Measurements from ENCODE around the gene EPRS1.
A peak's percentile ranks its signal among the peaks of the same experiment; 100 is the strongest.
"Not testable (repeated sequence)": the region's sequence is repeated elsewhere in the genome, so short reads cannot be mapped to it uniquely, and the experiment has no call there.

EPRS1 gene

DNA sequence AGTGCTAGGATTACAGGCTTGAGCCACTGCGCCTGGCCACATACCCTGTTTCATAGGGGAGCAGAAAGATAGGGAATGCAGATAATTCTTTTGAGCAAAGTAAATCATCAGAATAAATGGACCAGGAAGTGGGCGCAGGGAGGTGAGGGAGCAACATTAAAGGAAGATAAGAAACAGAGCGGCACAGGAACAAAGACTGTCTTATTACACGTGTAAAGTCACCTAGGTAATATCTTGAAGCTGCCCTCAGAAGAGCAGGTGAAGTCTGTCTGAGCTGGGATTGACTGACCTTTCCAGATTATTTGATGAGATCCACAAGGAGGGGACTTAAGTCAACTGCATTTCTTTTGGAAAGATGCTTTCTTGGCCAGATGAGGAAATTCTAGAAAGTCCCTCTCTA, 7.7 kb downstream of the EPRS1 start:
- no peak for DNase-seq (ENCODE audit: low read depth, low spot score)

DNA sequence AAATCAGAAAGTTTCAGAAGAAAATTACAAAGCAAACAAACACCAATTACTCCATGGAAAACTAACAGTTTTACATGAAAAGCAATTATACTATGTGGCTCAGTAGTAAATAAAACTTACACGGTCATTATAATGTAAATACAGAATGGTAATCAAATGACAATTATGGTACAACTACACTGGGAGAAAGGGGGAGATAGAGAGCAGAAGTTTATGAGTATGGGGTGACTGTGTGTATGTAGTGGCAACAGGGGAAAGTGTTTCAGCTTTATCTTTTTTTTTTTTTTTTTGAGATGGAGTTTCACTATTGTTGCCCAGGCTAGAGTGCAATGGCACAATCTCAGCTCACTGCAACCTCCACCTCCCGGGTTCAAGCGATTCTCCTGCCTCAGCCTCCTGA, 8.5 kb downstream of the EPRS1 start:
- not testable (repeated sequence) for DNase-seq (ENCODE audit: low read depth, low spot score)

DNA sequence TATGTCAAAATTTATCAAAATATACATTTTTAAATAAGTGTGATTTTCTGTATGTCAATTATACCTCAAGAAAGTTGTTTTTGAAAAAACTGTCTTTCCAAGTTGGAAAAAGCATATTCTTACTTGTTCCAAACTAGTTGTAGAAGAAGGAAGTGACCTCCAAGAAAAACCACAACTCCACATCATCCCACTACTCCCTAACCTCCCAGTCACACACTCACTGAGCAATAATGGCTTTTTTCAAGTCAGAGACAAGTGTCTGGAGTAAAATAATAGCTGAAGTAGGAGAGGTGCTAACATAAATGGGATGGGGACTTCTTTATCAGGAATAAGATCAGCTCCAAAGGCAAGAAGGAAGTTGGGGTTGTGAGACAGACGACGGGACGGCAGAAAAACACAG, 13.4 kb downstream of the EPRS1 start:
- DNase-seq (ENCODE audit: low read depth, low spot score) = no peak

DNA sequence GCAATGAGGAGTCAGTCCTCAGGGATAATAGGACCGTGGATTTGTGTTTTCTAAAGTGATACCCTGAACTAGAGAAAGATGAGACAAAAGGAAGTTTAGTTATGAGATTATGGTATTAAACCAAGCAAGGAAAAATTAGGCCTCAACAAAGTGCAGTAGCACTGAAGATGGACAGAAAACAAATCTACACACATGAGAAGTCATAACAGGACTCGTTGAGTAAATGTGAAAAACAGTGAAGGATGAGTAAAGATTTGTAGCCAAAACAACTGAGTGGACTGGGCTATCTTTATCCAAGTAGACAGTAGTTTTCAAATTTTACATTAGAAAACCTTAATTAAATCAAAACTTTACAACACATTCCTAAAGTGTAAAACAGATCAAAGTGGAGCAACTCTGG, 15.0 kb downstream of the EPRS1 start:
- DNase-seq (ENCODE audit: low read depth, low spot score) = no peak

DNA sequence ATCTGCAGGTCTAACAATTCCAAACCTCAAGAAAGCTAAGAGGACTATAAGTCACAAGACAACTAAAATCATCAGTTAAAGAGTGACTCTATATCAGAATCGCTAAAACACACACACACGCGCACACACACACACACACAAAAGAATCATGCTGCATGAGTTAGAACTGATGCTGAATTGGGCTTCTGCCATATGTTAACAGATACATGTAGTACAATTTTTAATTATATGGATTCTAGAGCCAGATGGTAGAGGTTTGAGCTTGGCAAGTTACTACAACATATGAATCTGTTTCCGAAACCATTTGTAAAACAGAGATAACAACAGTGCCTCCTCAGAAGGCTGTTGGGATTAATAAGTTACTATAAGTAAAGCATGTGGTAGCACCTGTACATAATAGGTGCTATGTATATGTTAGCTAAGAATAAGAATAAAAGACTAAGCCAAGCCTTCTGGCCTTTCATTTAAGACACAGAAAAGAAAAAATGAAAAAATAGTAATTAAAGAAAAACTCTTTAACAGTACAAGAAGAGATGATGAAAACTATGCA, 17.9 kb downstream of the EPRS1 start:
- DNase-seq (ENCODE audit: low read depth, low spot score) = no peak

DNA sequence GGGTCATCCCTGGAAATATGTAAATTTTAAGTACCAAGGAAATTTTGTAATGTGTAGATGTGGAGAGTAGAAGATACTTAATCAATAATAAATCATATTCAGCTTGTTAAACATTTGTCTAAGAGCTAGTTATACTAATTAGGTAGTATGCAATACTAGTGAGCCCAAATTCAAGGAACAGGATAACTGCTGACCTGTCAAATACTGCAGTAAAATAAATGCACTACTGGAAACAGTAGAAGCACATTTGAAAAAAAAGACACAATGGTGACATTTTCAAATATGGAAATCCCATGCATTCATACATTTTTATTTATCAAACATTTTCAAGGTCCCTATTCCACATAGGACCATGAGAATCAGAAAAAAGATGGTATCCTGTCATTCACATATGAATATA, 27.2 kb downstream of the EPRS1 start:
- no peak for DNase-seq (ENCODE audit: low read depth, low spot score)

DNA sequence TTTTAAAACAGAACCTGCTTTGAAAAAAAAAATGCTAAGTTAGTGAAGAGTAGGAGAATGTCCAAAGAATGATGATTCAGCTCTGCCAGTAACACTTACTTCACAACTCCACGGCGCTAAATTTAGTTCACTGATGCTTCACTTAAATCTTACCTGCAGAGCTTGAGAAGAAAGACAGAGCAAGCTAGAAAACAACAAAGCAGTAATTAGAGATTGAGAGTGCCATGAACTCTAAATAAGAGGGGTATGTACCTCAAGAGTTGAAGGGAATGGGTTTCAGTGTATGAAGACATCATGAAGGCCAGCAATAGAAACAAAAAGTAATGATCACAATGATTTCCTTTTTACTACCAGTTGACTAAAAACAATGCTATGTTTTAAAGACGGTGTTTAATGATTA, 32.8 kb downstream of the EPRS1 start:
- peak; percentile 48 for DNase-seq (ENCODE audit: low read depth, low spot score)

DNA sequence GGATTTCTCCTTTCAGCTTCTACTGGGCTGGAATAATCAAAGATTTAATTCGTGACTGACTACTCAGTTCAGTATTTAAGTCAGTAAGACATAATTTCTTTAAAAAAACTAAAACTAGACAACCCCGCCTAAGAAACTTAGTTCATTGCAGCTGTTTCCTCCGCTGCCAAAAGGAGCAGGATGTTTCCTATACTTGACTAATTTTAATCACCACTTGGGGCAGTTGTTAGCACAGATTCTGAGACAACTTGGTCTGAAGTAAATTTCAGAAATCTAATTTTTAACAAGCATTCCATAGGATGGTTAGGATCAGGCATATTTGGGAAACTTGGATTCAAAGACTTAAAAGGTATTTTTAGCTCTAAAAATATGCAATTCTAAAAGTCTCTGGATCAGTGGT, 34.0 kb downstream of the EPRS1 start:
- DNase-seq (ENCODE audit: low read depth, low spot score) = peak; percentile 9

DNA sequence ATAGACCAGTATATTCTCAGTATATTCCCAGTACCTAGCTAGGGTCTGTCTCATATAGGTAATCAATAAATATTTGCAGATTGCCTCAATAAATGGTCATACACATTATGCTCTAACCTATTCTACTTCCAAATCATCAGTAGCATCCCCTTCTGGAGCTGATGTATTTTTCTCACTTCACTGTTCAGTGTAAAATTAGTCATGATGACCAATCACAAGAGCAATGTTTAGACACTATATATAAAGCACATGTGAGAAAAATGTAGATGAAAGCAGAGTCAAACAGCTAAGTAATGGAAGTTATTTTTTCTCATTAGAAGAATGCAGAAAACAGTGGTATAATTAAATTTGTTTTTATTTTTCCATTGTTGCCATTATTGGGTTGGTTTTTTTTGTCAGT, 34.7 kb downstream of the EPRS1 start:
- no peak for DNase-seq (ENCODE audit: low read depth, low spot score)

DNA sequence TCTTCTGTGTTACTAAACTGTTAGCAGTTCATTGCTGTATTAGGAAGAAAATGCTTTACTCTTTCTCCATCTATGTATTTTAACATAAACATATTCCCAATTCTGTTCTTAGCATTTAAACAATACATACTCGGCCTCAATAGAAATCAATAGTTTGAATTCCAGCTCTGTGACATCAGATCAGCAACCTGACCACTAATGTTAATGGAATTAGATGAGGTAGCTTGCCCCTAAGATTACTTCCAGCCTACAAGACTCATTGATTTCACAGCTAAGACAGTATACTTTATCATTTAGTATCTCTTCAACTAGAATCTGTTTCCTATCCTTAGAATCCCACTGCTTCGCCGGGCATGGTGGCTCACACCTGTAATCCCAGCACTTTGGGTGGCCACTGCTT, 38.9 kb downstream of the EPRS1 start:
- peak; percentile 31 for DNase-seq (ENCODE audit: low read depth, low spot score)

DNA sequence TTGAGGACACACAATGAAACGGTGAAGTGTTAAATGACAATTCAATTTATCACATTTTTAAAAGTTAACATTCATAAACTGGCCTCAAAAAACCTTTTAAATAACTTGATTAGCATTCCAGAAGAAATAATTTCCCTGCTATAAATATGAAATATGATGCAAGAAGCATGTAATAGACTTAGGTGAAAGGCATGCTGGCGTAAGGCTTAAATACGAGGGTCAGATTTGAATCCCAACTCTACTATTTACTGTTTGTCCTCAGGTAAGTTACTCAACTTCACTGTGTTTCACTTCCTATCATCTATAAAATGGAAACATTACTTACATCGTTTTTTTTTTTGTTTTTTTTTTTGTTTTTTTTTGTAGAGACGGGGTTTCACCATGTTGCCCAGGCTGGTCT, 40.8 kb downstream of the EPRS1 start:
- DNase-seq (ENCODE audit: low read depth, low spot score) = no peak

DNA sequence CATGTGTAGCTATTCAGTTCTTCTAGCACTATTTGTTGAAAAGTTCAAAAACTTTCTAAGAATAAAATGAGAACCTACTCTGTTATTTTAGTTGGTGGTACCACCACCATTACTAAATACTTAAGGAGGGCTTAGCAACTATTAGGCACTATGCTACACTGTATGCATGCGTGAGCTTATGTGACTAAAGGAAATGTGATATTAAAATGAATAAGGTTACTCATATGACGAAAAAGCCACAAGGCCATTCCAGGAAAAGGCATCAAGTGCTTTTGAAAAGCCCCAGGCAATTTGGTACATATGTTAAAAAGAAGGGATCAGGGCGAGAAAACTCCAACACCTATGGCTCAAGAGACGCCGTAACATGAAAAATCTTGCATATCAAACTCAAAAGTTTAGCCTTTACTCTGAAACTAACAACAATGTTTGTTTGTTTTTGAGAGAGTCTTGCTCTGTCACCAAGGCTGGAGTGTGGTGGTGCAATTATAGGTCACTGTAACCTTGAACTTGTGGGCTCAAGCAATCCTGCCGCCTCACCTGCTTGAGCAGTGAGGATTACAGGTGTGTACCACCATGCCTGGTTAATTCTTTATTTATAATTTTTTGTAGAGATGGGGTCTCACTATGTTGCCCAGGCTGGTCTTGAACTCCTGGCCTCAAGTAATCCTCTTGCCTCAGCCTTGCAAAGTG, 42.5 kb downstream of the EPRS1 start:
- no peak for DNase-seq (ENCODE audit: low read depth, low spot score)

DNA sequence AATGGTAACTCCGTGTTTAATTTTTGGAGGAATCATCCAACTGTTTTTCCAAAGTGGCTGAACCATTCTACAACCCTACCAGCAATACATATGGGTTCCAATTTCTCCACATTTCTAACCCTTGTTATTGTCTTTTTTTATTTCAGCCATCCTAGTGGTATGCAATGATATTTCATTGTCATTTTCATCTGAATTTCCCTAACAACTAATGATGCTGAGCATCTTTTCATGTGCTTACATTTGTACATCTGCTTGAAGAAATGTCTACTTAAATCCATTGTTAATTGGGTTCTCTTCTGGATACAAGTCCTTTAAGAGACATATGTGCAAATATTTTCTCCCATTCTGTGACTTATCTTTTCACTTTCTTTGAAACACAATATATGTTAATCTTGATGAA, 43.3 kb downstream of the EPRS1 start:
- DNase-seq (ENCODE audit: low read depth, low spot score) = no peak

DNA sequence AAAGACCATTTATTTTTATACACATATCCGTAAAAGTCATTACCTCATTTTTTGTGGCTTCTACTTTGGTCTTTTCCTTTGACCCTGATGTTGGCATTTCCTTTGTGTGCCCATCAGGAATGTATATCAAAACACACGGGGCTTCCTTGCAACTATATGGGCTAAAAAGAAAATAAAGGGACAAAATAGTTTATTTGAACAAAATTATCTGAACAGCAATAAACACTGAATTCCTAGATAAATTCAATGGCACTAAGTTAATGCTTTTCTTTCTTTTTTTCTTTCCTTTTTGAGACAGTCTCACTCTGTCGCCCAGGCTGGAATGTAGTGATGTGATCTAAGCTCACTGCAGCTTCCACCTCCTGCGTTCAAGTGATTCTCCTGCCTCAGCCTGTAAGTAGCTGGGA, 45.2 kb downstream of the EPRS1 start:
- DNase-seq (ENCODE audit: low read depth, low spot score) = peak; percentile 47

DNA sequence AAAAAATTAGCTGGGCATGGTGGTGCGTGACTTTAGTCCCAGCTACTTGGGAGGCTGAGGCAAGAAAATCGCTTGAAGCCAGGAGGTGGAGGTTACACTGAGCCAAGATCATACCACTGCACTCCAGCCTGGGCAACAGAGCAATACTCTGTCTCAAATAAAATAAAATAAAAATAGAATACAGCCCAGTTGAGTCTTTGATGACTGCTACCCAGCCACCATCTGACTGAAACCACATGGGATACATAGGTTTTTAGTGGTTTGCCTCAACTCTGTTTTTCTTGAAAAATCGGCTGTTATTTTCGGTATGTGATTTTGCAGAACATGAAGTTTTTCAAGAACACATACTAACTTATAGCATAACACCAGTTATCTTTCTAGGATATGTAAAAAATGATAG, 46.5 kb downstream of the EPRS1 start:
- DNase-seq (ENCODE audit: low read depth, low spot score) = no peak
